ENCODE results near the gene NHLRC1.

Gene NHLRC1

GRCh38 chr6:18136260-18136659, 13.8 kb upstream of the NHLRC1 start:
- no peak overlapping the region for H3K27ac ChIP-seq
- no peak overlapping the region for H2AFZ ChIP-seq (ENCODE audit: low read depth)
- no peaks in the 10 kb centered on the region for H3K79me2 ChIP-seq (ENCODE audit: insufficient read depth, low read depth)
- no peaks in the 10 kb centered on the region for H3K27me3 ChIP-seq (ENCODE audit: insufficient read depth, low read depth)
- no peak overlapping the region for H3K4me2 ChIP-seq
- TF ChIP-seq CTCF (conservative IDR thresholded peaks at IDR 0.05; ENCODE audit: low read depth, low read length): no peak
- H3K4me1 ChIP-seq (ENCODE audit: low read depth, poor library complexity, severe bottlenecking): no peaks in the 10 kb centered on the region
- no peak overlapping the region for H3K9ac ChIP-seq
- no peaks in the 10 kb centered on the region for H3K36me3 ChIP-seq (ENCODE audit: insufficient read depth)
- no peaks in the 10 kb centered on the region for H4K20me1 ChIP-seq (ENCODE audit: insufficient read depth)
- no peak overlapping the region for H3K4me3 ChIP-seq (IDR thresholded peaks at IDR 0.05; ENCODE audit: insufficient read depth, low read depth, low read length)

- Histone ChIP-seq H3K4me2 (no peak overlapping the region), H2AFZ (ENCODE audit: low read depth) (no peak overlapping the region), H4K20me1 (ENCODE audit: insufficient read depth) (no peaks in the 10 kb centered on the region), H3K4me1 (ENCODE audit: low read depth, poor library complexity, severe bottlenecking) (no peaks in the 10 kb centered on the region), H3K27ac (no peak overlapping the region), H3K79me2 (ENCODE audit: insufficient read depth, low read depth) (no peaks in the 10 kb centered on the region), H3K9ac (no peak overlapping the region), H3K27me3 (ENCODE audit: insufficient read depth, low read depth) (no peaks in the 10 kb centered on the region), H3K4me3 (IDR thresholded peaks at IDR 0.05; ENCODE audit: insufficient read depth, low read depth, low read length) (no peak overlapping the region), H3K36me3 (ENCODE audit: insufficient read depth) (no peaks in the 10 kb centered on the region)
- no peak for TF ChIP-seq CTCF (conservative IDR thresholded peaks at IDR 0.05; ENCODE audit: low read depth, low read length)
Observed at GRCh38 chr6:18135171-18135570, 12.7 kb upstream of the NHLRC1 start.

- Histone ChIP-seq H3K27me3 (ENCODE audit: insufficient read depth, low read depth) (no peaks in the 10 kb centered on the region), H2AFZ (ENCODE audit: low read depth) (no peak overlapping the region), H3K27ac (no peak overlapping the region), H3K79me2 (ENCODE audit: insufficient read depth, low read depth) (no peaks in the 10 kb centered on the region), H3K9ac (no peak overlapping the region), H3K4me1 (ENCODE audit: low read depth, poor library complexity, severe bottlenecking) (no peaks in the 10 kb centered on the region), H3K4me2 (no peak overlapping the region), H4K20me1 (ENCODE audit: insufficient read depth) (no peaks in the 10 kb centered on the region), H3K4me3 (IDR thresholded peaks at IDR 0.05; ENCODE audit: insufficient read depth, low read depth, low read length) (no peak overlapping the region), H3K36me3 (ENCODE audit: insufficient read depth) (no peaks in the 10 kb centered on the region)
- TF ChIP-seq CTCF (conservative IDR thresholded peaks at IDR 0.05; ENCODE audit: low read depth, low read length): no peak
Observed at GRCh38 chr6:18132346-18132745, 9.9 kb upstream of the NHLRC1 start.

- Histone ChIP-seq H3K27me3 (ENCODE audit: insufficient read depth, low read depth) (no peaks in the 10 kb centered on the region), H3K79me2 (ENCODE audit: insufficient read depth, low read depth) (no peaks in the 10 kb centered on the region), H3K4me2 (no peak overlapping the region), H3K4me3 (IDR thresholded peaks at IDR 0.05; ENCODE audit: insufficient read depth, low read depth, low read length) (no peak overlapping the region), H2AFZ (ENCODE audit: low read depth) (no peak overlapping the region), H3K27ac (no peak overlapping the region), H3K9ac (no peak overlapping the region), H3K4me1 (ENCODE audit: low read depth, poor library complexity, severe bottlenecking) (no peaks in the 10 kb centered on the region), H4K20me1 (ENCODE audit: insufficient read depth) (no peaks in the 10 kb centered on the region), H3K36me3 (ENCODE audit: insufficient read depth) (no peaks in the 10 kb centered on the region)
- no peak for TF ChIP-seq CTCF (conservative IDR thresholded peaks at IDR 0.05; ENCODE audit: low read depth, low read length)
Observed at GRCh38 chr6:18126121-18126520, 3.6 kb upstream of the NHLRC1 start.

All from KMS-11 (cell line).